Left lung (tissue), 10 donors: ENCODE data around the gene ERN2. TPM values are rescaled to one million over a fixed set of nuclear protein-coding genes. Genes with fewer than 3 reads are reported as not detected.

Source experiments
- ATAC-seq: fragments of 200-7000 bp; cut with Tn5 transposase; one replicate; pipeline ENCODE4 v1.9.1; 2020; ENCODE audit warnings: moderate library complexity
- DNase-seq, 4 donors: peaks; one replicate each; pipeline ENCODE4 v3.0.0-alpha.2; 2013 to 2020
- H3K27ac ChIP-seq, 2 donors: fragments of 200-600 bp; sonication (generic) in 1 of 2; one replicate each; pipeline versions ENCODE4 v1.5.0 to v1.8.0; 2020 to 2021
- H3K27me3 ChIP-seq, 2 donors: fragments of 200-600 bp; sonication (generic) in 1 of 2; one replicate each; pipeline versions ENCODE4 v1.5.0 to v1.8.0; 2020 to 2021
- H3K36me3 ChIP-seq, 2 donors: fragments of 200-600 bp; sonication (generic) in 1 of 2; one replicate each; pipeline versions ENCODE4 v1.5.0 to v1.8.0; 2020 to 2021
- H3K4me1 ChIP-seq, 2 donors: fragments of 200-600 bp; one replicate each; pipeline ENCODE4 v1.8.0; 2021
- H3K4me3 ChIP-seq, 2 donors: fragments of 200-600 bp; sonication (generic) in 1 of 2; one replicate each; pipeline versions ENCODE4 v1.5.0 to v1.8.0; 2020 to 2021; ENCODE audit warnings: mild to moderate bottlenecking in 1 of 2
- H3K9me3 ChIP-seq, 2 donors: fragments of 200-600 bp; sonication (generic) in 1 of 2; one replicate each; pipeline versions ENCODE4 v1.5.0 to v1.8.0; 2020 to 2021
- CTCF ChIP-seq, 2 donors: fragments of 200-600 bp; sonication (generic) in 1 of 2; IDR thresholded peaks; one replicate each; pipeline versions ENCODE4 v1.5.0 to v1.8.0; 2021; ENCODE audit warnings: antibody characterized with exemption in 2 of 2
- intact Hi-C, 2 donors: fragments of 100-400 bp; cut with DNase I; formaldehyde crosslinking; loops; one replicate each; pipeline versions ENCODE4 v1.11.2 to v1.14.2; 2022
- polyA plus RNA-seq, 6 donors: library from polyadenylated mRNA; unstranded; fragments of 120-200 nt; gene quantifications; one replicate each; pipeline ENCODE4 v1.2.1, GENCODE V29; 2013; ENCODE audit not compliant: insufficient read length in 6 of 6
- total RNA-seq, 2 donors: library from RNA; stranded (reverse); fragmentation: NEBNext Ultra II Directional; extraction: Animal tissue kit (Norgen Biotek cat#: 25700); gene quantifications; one replicate each; pipeline ENCODE4 v1.2.1, GENCODE V29; 2021
- donor health status: DM: no; HTN: yes; CAD: no.
- donor health status: DM: no; HTN: no; CAD: no.

ERN2 gene
- total and polyA plus RNA-seq, 8 donors: 0.10 to 0.84 (median 0.18) TPM; not detected in 1

GRCh38 chr16:23642246-23642774 is 70.7 kb downstream of the ERN2 start:
- no peak for TF ChIP-seq CTCF (IDR thresholded peaks at IDR 0.05)
- intact Hi-C loops: no loop called here
- no peak overlapping the region for H3K27ac ChIP-seq

GRCh38 chr16:23640931-23641765 is 71.9 kb downstream of the ERN2 start, which contains the start of the genes DCTN5 and PALB2:
TSS of gene DCTN5 (plus strand) at chr16:23641466. CDS start at chr16:23641543, 77 bp downstream.
TSS of gene PALB2 (minus strand) at chr16:23641310. CDS start at chr16:23641157, 153 bp downstream.
- H3K27ac ChIP-seq: peak within 1 kb of the TSS; percentile 73 to 80
- DNase-seq (peak; percentile 88 to 99 (median 96)), ATAC-seq (peak; percentile 100)
- no peak for TF ChIP-seq CTCF (IDR thresholded peaks at IDR 0.05)
- H3K27me3 ChIP-seq: no peaks in the 10 kb centered on the region
- H3K4me3 ChIP-seq: peak within 1 kb of the TSS; percentile 71 to 90
- intact Hi-C loops: no loop called here
- peaks cover 7 to 23% of the 10 kb centered on the region in 2 donors for H3K4me1 ChIP-seq
- H3K9me3 ChIP-seq: no peaks in the 10 kb centered on the region
- H3K36me3 ChIP-seq: peaks cover 0 to 49% of the 10 kb centered on the region in 2 donors

More at GRCh38 chr16:23642246-23642774, 70.7 kb downstream of the ERN2 start:
- peaks cover 7 to 33% of the 10 kb centered on the region in 2 donors for H3K4me1 ChIP-seq
- DNase-seq: no peak
- peak overlapping the region; percentile 71 to 90 for H3K4me3 ChIP-seq
- H3K9me3 ChIP-seq: no peaks in the 10 kb centered on the region
- no peak for ATAC-seq
- H3K36me3 ChIP-seq: peaks cover 0 to 51% of the 10 kb centered on the region in 2 donors
- no peaks in the 10 kb centered on the region for H3K27me3 ChIP-seq

GRCh38 chr16:23640615-23640930 is 72.4 kb downstream of the ERN2 start:
- DNase-seq (no peak), ATAC-seq (peak; percentile 4)
- H3K4me3 ChIP-seq: peak overlapping the region; percentile 71 to 90
- H3K9me3 ChIP-seq: no peaks in the 10 kb centered on the region
- H3K27me3 ChIP-seq: no peaks in the 10 kb centered on the region
- intact Hi-C loops: no loop called here
- peak overlapping the region; percentile 73 to 80 for H3K27ac ChIP-seq
- TF ChIP-seq CTCF (IDR thresholded peaks at IDR 0.05): no peak
- peaks cover 7 to 23% of the 10 kb centered on the region in 2 donors for H3K4me1 ChIP-seq
- peaks cover 0 to 48% of the 10 kb centered on the region in 2 donors for H3K36me3 ChIP-seq

Other genes with a start within 250 kb of the ERN2 start
- 100 to 1,000 TPM; 125 to 133 TPM for gene GGA2, start 202.7 kb downstream of the ERN2 start, total RNA-seq
- 100 to 1,000 TPM; 135 to 163 (median 144) TPM for gene GGA2, start 202.7 kb downstream of the ERN2 start, polyA plus RNA-seq
- 10 to 100 TPM; 16.3 to 22.9 TPM for gene EARS2, start 155.9 kb downstream of the ERN2 start, total RNA-seq
- gene EARS2, start 155.9 kb downstream of the ERN2 start, polyA plus RNA-seq: 10 to 100 TPM; 21.9 to 27.8 (median 23.6) TPM
- 10 to 100 TPM; 51.9 to 69.3 TPM for gene UBFD1, start 155.5 kb downstream of the ERN2 start, total RNA-seq
- gene UBFD1, start 155.5 kb downstream of the ERN2 start, polyA plus RNA-seq: 10 to 100 TPM; 65.6 to 74.1 (median 68.6) TPM
- 10 to 100 TPM; 65.4 to 78.7 TPM for gene NDUFAB1, start 116.9 kb downstream of the ERN2 start, total RNA-seq
- 10 to 100 TPM; 64.9 to 77.8 (median 71.1) TPM for gene NDUFAB1, start 116.9 kb downstream of the ERN2 start, polyA plus RNA-seq
- gene PALB2, start 71.9 kb downstream of the ERN2 start, total RNA-seq: 10 to 100 TPM; 10.3 to 13.7 TPM
- gene PALB2, start 71.9 kb downstream of the ERN2 start, polyA plus RNA-seq: 10 to 100 TPM; 14.4 to 20.4 (median 16.5) TPM
- gene DCTN5, start 71.8 kb downstream of the ERN2 start, total RNA-seq: 10 to 100 TPM; 55.4 to 61.4 TPM
- gene DCTN5, start 71.8 kb downstream of the ERN2 start, polyA plus RNA-seq: 10 to 100 TPM; 55.1 to 66.4 (median 61.2) TPM
- 1 to 10 TPM; 3.0 to 8.0 TPM for gene PLK1, start 34.3 kb downstream of the ERN2 start, total RNA-seq
- 10 to 100 TPM; 18.6 to 52.5 (median 23.4) TPM for gene PLK1, start 34.3 kb downstream of the ERN2 start, polyA plus RNA-seq
- gene CHP2, start 41.8 kb upstream of the ERN2 start, total RNA-seq: under 1 TPM in 1 of 2 donors, not detected in 1; 0.29 TPM
- gene CHP2, start 41.8 kb upstream of the ERN2 start, polyA plus RNA-seq: under 1 TPM; 0.10 to 0.35 (median 0.18) TPM
- gene PRKCB, start 122.8 kb upstream of the ERN2 start, total RNA-seq: 10 to 100 TPM; 13.5 to 41.8 TPM
- gene PRKCB, start 122.8 kb upstream of the ERN2 start, polyA plus RNA-seq: 10 to 100 TPM; 46.4 to 74.3 (median 57.4) TPM